Ovary (tissue), 9 donors: Measurements from ENCODE around the gene DPEP1. TPM values are rescaled to one million over a fixed set of nuclear protein-coding genes. Genes with fewer than 3 reads are reported as not detected.

Experiments used
- DNase-seq, 5 donors: peaks; one replicate each; pipeline ENCODE4 v3.0.0-alpha.2; 2019 to 2020
- H3K27ac ChIP-seq, 2 donors: fragments of 200-600 bp; one replicate each; pipeline versions ENCODE4 v1.5.1 to v1.8.0; 2019 to 2022
- H3K27me3 ChIP-seq: fragments of 200-600 bp; one replicate; pipeline ENCODE4 v1.8.0; 2022
- H3K36me3 ChIP-seq: fragments of 200-600 bp; sonication (generic); one replicate; pipeline ENCODE4 v1.5.1; 2019
- H3K4me1 ChIP-seq: one replicate; pipeline ENCODE4 v1.8.1; 2013; ENCODE audit warnings: mild to moderate bottlenecking, moderate library complexity; ENCODE audit not compliant: insufficient read depth
- H3K4me3 ChIP-seq: fragments of 200-600 bp; sonication (generic); one replicate; pipeline ENCODE4 v1.5.1; 2017
- H3K9me3 ChIP-seq, 2 donors: fragments of 200-600 bp in 1 of 2; sonication (generic) in 1 of 2; one replicate each; pipeline versions ENCODE4 v1.5.1 to v1.8.1; 2013 to 2019; ENCODE audit warnings: mild to moderate bottlenecking in 1 of 2, moderate library complexity in 1 of 2
- CTCF ChIP-seq, 3 donors: fragments of 450-650 bp in 2 of 3; fragments of 200-600 bp in 1 of 3; IDR thresholded peaks; one replicate each; pipeline versions ENCODE4 v1.5.1 to v1.8.0; 2016 to 2022; ENCODE audit warnings: antibody characterized with exemption in 3 of 3, mild to moderate bottlenecking in 1 of 3
- EP300 ChIP-seq: sonication (generic); formaldehyde crosslinking; IDR thresholded peaks from one replicate; pipeline ENCODE4 v1.6.1; 2017; ENCODE audit warnings: antibody characterized with exemption
- POLR2A ChIP-seq: fragments of 450-650 bp; IDR thresholded peaks from one replicate; pipeline ENCODE4 v1.6.1; 2017; ENCODE audit warnings: antibody characterized with exemption, mild to moderate bottlenecking, moderate library complexity
- WGBS, 3 donors: extraction: QIAGEN DNeasy Blood & Tissue Kit in 1 of 3; methylation state at CpG; one replicate each; pipeline versions ENCODE4 v1.1.5 to v1.1.7; 2013 to 2017; 5-methylcytosine and 5-hydroxymethylcytosine counted together
- intact Hi-C, 4 donors: fragments of 100-400 bp; cut with DNase I; formaldehyde crosslinking; loops; one replicate each; pipeline versions ENCODE4 v1.11.0 to v1.15.1; 2022 to 2023
- polyA plus RNA-seq, 2 donors: library from polyadenylated mRNA; stranded (reverse); fragments of 200-250 nt in 1 of 2; fragments of 350-450 nt in 1 of 2; fragmentation: Illumina TruSeq in 1 of 2; extraction: RNeasy Lipid Tissue Mini Kit (QIAGEN cat#74804) in 1 of 2; gene quantifications; one replicate each; pipeline ENCODE4 v1.2.3, GENCODE V29; 2013 to 2014
- total RNA-seq, 7 donors: library from RNA; depleted of rRNA in 2 of 7; stranded (reverse); fragments of >200 nt in 2 of 7; fragmentation: NEBNext Ultra II Directional in 3 of 7; extraction: Animal tissue kit (Norgen Biotek cat#: 25700) in 3 of 7; gene quantifications; one replicate each; pipeline versions ENCODE4 v1.1.0 to v1.2.4, GENCODE V29; 2016 to 2023
- donor health status: DM: no; HTN: no; CAD: no; lungs with moderate emphysema.
- donor health status: DM: no; HTN: no; CAD: no.
- donor health status: Bipolar disorder and iron deficiency.
- donor health status: DM: yes; HTN: yes; CAD: no.
- donor health status: DM: no; HTN: no; CAD: no.
- donor health status: DM: yes; HTN: yes; CAD: no.

The DPEP1 gene
- total and polyA plus RNA-seq, 9 donors, result 0.30 to 5.7 (median 1.3) TPM; not detected in 1

DNA sequence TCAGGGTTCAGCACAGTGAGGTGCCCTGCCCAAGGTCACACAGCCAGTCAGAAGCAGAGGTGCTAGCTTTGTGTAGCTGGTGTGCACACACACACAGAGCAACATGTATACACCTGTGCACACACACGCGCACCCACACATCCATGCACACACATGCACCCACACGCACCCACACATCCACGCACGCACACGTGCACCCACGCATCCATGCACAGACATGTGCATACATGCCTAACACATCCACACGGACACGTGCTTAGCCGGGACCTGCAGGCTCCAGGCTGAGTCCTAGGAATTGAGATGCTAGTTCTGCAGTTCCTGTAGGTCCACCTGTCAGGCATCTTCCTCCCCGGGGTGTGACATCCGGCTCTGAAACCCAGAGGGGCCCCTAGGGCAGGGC, 13.0 kb upstream of the DPEP1 start:
- Histone ChIP-seq H3K4me3 (no peak overlapping the region), H3K9me3 (no peaks in the 10 kb centered on the region), H3K27ac (no peak overlapping the region), H3K36me3 (no peaks in the 10 kb centered on the region), H3K4me1 (no peaks in the 10 kb centered on the region), H3K27me3 (no peaks in the 10 kb centered on the region)
- WGBS, 3 donors, result 82 to 88% (median 85%) methylated on average over 12 of the region's 12 CpGs
- TF ChIP-seq EP300 (no peak), POLR2A (no peak), CTCF (IDR thresholded peaks at IDR 0.05) (no peak)
- intact Hi-C loops, result no loop called here
- no peak for DNase-seq

GRCh38 chr16:89600956-89601355, 12.5 kb upstream of the DPEP1 start:
- no peak overlapping the region for H3K4me3 ChIP-seq
- intact Hi-C loops, result no loop called here
- no peaks in the 10 kb centered on the region for H3K27me3 ChIP-seq
- TF ChIP-seq POLR2A (no peak), EP300 (no peak), CTCF (IDR thresholded peaks at IDR 0.05) (no peak)
- H3K36me3 ChIP-seq, result no peaks in the 10 kb centered on the region
- DNase-seq, result no peak
- no peaks in the 10 kb centered on the region for H3K4me1 ChIP-seq
- H3K9me3 ChIP-seq, result no peaks in the 10 kb centered on the region
- WGBS, 3 donors, result 71 to 73% (median 71%) methylated on average over 8 of the region's 8 CpGs
- H3K27ac ChIP-seq, result no peak overlapping the region

DNA sequence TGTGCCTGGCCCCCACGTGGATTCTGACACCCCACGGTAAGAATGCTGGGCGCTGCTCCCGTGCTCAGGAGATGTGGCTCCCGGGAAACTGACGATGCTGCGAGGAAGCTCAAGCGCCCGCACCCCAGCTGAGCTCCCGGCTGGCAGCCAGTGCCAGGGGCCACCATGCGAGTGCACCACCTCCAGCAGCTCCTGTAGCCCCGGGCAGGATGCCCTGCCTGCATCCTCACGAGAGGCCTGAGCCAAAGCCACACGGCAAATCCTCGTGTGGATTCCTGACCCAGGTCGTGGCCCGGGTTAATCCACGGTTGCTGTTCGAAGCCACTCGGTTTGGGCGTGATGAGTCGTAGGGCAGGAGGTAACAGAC, 11.6 kb upstream of the DPEP1 start:
- Histone ChIP-seq H3K4me3 (no peak overlapping the region), H3K4me1 (no peaks in the 10 kb centered on the region), H3K27me3 (no peaks in the 10 kb centered on the region), H3K36me3 (no peaks in the 10 kb centered on the region), H3K27ac (no peak overlapping the region), H3K9me3 (no peaks in the 10 kb centered on the region)
- TF ChIP-seq EP300 (no peak), POLR2A (no peak), CTCF (IDR thresholded peaks at IDR 0.05) (no peak)
- WGBS, 3 donors, result 40 to 41% (median 41%) methylated on average over 22 of the region's 22 CpGs
- intact Hi-C loops, result no loop called here
- no peak for DNase-seq

DNA sequence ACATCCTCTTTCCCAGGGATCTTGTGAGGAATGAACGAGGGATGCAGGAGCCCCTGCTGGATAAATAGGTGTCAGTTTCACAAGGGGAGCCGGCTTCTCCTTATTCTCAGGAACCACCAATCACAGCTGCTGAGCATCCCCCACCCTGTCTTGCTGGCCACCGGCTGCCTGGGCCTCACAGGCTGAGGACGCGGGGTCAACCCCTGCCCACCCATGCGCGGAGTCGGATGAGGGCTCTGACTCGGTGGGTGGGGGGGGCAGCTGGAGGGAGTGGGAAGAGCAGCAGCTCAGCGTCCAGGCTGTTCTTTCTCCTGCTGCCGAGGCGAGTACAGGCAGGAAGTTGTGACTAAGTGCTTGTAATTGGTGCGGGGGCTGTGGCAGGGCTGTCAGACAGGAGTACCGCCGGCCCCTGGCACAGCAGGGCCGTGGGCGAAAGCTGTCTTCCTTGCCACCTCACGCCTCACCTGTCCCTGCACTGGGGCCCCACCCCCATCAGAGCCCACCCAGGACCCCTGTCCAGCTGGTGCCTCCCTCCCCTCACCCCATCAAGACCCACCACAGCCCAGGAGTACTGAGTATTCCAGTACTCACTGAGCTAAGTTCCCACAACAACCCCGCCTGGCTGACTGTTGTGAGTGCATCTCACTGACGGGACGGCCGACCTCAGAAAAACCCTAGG, 11.0 kb upstream of the DPEP1 start:
- WGBS, 3 donors, result 1 to 2% (median 1%) methylated on average over 19 to 22 of the region's 22 CpGs
- no peaks in the 10 kb centered on the region for H3K36me3 ChIP-seq
- peak in 2 of 5 donors; percentile 58 to 64 for DNase-seq
- no peak overlapping the region for H3K27ac ChIP-seq
- no peak overlapping the region for H3K4me3 ChIP-seq
- TF ChIP-seq POLR2A (no peak), EP300 (no peak), CTCF (IDR thresholded peaks at IDR 0.05) (no peak)
- no peaks in the 10 kb centered on the region for H3K27me3 ChIP-seq
- no peaks in the 10 kb centered on the region for H3K9me3 ChIP-seq
- no peaks in the 10 kb centered on the region for H3K4me1 ChIP-seq
- intact Hi-C loops, result no loop called here
